GM18858 (cell line): ENCODE results near the gene STX12.
A peak's percentile ranks its signal among the peaks of the same experiment; 100 is the strongest.
"Not testable (repeated sequence)": the region's sequence is repeated elsewhere in the genome, so short reads cannot be mapped to it uniquely, and the experiment has no call there.

ENCODE experiments used
- ATAC-seq: cut with Tn5 transposase; IDR thresholded peaks from one replicate; pipeline ENCODE4 v1.9.1; 2021; ENCODE audit not compliant: unreplicated experiment

STX12 gene

GRCh38 chr1:27829339-27829960, 56.4 kb downstream of the STX12 start:
- not testable (repeated sequence) for ATAC-seq

DNA sequence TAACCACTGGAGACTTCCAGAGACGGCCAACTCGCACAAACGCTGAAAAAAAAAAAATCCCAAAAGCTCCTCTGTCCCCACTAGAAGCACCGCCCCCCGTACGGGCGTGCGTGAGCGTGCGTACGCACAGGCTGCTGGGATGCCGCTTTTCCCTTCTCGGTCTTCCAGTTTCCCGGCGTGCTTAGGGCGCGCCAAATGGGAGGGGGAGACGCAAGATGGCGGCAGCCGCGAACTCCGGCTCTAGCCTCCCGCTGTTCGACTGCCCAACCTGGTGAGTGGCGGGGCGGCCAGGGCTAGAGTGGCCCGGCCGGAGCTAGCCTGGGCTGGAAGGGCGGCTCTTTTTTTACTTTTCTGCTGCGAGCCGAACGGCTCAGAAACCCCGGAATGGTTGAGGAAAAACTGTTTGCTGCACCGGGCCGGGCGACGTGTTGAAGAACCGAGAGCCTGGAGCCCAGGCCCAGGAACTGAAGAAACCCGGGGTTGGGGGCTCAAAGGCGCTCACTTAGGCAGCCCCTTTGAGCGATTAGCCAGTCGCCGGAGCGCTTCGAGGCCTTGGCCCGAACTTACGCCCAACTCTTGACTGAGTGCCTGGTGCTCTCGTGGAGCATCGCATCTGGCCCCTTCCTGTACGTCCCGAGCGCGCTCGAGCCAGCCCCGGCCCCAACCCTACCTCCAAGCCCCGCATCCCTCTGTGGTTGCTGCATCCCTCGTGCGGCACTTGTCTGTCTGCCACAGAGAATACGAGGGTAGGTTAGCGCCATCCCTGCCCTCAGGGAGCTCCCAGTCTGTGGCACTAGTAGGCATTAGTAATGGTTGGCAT, 57.8 kb downstream of the STX12 start, which contains the start of gene PPP1R8:
Gene PPP1R8, plus strand, starts transcription at position 162 of the 820 bp plus-strand sequence. Its CDS starts 54 bp downstream, at position 216.
- ATAC-seq = peak; percentile 82

DNA sequence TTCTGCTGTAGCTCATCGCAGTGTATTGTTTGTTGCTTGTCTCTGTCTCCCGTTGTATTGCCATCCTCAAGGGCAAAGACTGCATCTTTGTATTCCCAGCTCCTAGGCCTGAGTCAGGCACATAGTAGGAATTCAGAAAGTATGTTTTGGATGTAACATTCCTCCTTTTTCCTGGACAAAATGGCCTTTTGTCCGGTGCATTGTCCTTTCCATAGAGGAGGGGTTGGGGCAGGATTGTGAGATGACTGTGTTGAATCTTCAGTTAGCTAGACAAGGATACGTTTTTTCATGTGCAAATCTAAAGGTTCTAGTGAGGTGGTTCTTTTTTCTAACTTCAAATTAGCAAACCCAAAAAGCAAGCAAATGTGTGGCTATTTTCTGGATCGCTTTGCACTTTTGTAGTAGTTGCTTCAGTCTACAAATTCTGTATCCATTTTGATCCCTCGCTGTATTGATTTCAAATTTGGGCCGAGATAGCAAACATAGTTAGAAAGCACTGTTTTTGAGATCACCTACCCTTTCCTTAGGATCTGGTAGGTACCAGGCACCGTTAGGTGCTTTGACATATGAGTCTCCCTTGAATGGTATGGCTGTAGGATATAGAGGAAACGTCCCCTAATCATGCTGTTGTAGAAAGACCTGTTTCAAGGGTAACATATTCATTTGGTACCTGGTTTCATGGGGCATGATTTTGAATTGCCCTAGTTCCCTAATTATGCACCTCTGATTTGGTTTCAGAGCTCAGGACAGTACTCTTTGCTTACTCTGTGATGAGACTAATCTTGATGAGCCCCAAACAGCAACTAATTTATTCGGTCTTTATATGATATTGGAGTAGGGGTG, 58.8 kb downstream of the STX12 start:
- no peak for ATAC-seq

DNA sequence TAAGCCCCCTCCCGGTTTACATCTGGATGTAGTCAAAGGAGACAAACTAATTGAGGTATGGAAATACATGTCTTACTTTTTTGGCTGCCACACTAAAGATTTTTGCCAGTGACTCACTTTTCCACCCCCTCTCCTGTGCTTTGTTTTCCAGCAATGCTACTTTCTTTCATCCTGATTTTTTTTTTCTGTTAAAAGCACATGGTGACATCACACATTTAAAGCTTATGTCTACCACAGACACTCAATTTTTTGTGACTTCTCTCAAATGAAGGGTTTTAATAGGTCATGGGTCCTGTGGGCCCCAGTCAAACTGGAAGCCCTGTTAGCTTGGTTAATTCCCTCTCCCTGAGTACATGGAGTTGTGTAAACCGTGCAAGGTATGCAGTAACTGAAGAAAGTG, 59.7 kb downstream of the STX12 start:
- ATAC-seq = no peak

GRCh38 chr1:27833470-27833869, 60.5 kb downstream of the STX12 start:
- ATAC-seq = no peak

GRCh38 chr1:27835046-27835445, 62.0 kb downstream of the STX12 start:
- no peak for ATAC-seq

DNA sequence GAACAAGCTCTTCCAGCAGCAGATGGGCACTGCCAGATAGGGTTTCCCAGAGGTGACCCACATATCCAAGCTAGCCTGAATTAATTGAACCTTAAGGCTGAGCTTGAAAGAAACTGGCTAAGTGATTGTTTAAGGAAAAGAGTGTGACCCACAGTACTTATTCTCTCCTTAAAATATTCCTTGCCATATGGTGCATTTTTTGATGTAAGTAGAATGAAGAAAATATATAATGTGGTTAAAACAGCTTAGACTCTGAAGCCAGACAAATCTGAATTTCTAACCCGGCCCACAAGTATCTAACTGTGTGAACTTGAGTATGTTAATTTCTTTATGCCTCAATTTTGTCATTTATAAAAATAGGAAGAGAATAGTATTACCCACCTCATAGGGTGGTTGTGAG, 62.5 kb downstream of the STX12 start:
- ATAC-seq = no peak

- no peak for ATAC-seq
Observed at GRCh38 chr1:27849951-27850350, 76.9 kb downstream of the STX12 start.

GRCh38 chr1:27855085-27855484, 82.1 kb downstream of the STX12 start:
- ATAC-seq = no peak

GRCh38 chr1:27856561-27857343, 83.7 kb downstream of the STX12 start:
- no peak for ATAC-seq

DNA sequence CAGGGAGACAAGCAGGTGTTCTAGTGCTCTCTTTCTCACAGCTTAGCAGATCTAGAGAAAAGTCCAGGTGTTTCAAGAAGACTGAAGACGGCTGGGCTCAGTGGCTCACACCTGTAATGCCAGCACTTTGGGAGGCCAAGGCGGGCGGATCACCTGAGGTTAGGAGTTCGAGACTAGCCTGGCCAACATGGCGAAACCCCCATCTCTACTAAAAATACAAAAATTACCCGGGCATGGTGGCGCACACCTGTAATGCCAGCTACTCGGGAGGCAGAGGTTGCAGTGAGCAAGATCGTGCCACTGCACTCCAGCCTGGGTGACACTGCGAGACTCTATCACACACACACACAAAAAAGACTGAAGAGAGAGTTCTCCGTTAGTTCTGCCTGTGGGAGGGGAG, 84.5 kb downstream of the STX12 start:
- ATAC-seq = not testable (repeated sequence)

DNA sequence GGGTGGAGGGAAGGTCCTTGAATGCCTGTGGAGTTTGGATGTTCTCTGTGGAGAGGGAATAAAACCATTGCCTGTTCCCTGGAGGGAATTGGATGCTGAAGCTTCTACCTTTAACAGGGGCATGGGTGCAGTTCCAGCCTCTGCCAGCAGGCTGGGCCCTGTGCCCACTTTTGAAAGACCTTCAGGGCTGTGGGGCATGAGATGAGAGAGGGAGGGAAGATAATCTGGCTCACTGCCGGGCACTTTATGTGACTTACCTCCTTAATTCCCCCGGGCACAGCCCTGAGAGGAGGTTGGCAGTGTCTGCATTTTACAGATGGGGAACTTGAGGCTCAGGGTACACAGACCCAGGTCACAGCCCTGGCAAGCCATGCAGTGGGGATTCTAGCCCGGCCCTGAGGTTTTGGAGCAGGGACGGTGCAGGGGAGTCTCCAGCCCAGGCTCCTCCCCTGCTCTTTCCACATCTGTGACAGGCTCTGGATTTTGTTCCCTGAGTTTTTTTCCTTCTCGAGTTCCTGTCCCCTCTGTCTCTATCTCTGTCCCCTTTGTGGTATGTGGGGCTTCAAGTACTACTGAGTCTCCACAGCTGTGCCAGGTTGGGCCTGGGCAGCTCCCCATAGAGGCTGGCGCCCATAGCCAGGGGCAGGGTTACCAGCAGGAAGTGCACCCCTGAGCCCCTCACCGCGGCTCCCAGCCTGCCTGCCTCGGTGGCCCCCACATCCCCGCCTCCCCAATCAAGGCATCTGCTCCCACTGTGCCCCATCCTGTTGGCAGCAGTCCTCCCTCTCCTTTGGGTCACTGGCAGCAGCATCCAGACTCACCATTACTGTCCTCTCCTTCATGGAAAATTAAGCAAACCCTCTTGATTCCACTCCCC, 85.3 kb downstream of the STX12 start:
- no peak for ATAC-seq

DNA sequence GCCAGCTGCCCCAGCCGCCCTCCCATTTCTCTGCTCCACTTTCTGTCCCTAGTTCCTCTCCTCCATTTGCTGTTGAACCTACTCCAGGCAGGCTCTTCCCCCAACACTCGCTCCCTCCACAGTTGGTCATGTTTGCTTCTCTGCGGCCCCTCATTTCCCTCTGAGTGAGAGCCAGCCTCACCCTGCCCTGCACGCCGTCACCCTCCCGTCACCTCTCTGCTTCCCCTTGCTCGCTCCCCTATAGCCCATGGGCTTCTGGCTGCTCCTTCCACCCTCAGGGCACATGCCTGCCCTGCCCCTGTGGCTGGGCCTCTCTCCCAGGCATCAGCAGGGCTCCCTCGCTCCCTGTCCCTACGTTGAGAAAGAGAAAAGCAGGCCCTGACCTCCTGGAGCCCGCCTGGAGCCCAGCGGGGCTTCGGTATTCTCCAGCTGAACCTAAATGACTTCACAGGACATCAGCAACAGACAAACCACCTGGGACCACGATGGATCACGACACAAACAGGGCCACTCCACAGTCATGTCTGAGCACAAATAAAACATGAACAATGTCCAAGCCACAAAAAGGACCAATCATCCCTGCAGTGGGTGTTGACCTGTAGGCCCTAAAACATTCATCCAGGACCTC, 86.0 kb downstream of the STX12 start:
- ATAC-seq = no peak

GRCh38 chr1:27861436-27861835, 88.4 kb downstream of the STX12 start:
- ATAC-seq = no peak

DNA sequence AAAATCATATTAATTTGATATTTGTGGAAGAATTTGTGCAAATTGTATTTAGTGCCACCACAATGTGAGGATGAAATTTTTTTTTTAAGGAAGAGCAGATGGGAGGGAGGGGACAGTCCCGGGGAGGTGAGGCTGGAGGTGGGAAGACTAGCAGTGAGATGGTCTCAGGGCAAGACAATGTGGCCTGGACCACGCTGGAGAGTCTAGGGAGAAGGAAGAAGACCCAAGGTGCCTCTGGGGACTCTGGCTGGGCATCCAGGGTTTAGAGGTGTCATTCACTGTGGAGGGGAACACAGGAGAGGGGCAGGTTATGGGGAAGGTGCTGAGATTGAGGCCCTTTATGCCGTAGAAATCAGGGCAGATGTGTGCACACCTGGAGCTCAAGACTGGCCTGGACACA, 89.0 kb downstream of the STX12 start:
- no peak for ATAC-seq

GRCh38 chr1:27862671-27863537, 89.9 kb downstream of the STX12 start:
- ATAC-seq = no peak

DNA sequence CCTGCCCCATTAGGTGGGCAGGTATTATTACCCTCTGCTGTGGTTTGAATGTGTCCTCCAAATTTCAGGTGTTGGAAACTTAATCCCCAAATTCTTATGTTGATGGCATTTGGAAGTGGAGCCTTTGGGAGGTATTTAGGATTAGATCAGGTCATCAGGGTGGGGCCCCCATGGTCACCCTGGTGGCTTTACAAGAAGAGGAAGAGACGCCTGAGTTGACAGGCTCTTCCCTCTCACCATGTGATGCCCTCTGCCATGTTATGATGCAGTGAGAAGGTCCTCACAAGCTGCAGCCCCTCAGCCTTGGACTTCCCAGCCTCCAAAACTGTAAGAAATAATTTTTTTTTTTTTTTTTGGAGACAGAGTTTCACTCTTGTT, 90.5 kb downstream of the STX12 start:
- no peak for ATAC-seq

DNA sequence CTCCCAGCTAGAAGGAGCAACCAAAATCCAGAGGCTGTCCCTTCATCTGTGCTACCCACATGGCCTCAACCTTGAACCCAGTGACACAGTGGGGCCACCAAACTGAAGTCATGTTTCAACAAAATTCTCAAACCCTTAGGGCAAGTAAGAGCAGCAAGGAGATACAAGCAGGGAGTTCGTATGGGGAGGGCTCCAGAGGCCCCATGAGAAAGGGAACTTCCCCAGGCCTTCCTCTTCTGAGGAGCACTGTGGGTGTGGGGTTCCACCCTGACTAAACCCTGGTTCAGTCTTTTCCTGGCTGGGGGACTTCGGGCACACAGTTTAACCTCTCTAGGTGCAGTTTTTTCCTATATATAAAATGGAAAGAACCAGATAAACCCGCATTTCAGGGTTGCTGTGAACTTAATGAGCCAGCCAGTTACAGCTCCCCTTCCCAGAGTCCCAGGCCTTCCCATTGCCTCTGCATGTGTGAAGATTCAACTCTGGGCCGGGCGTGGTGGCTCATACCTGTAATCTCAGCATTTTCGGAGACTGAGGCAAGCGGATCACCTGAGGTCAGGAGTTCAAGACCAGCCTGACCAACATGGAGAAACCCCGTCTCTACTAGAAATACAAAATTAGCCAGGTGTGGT, 91.4 kb downstream of the STX12 start:
- ATAC-seq = no peak
